IgD-negative memory B cell (primary cell): ENCODE measurements around the gene DCAF4. TPM values are rescaled to one million over a fixed set of nuclear protein-coding genes. Genes with fewer than 3 reads are reported as not detected.

Experiments used
- H3K27ac Mint-ChIP-seq, 3 donors: one replicate each; pipeline ENCODE4 v1.8.0; 2020 to 2022; ENCODE audit warnings: mild to moderate bottlenecking in 3 of 3, mixed read lengths in 3 of 3, moderate library complexity in 1 of 3
- H3K27me3 Mint-ChIP-seq: one replicate; pipeline ENCODE4 v1.8.0; 2021; ENCODE audit warnings: mixed read lengths
- H3K36me3 Mint-ChIP-seq: one replicate; pipeline ENCODE4 v1.8.0; 2020; ENCODE audit warnings: mild to moderate bottlenecking, mixed read lengths
- H3K4me1 Mint-ChIP-seq, 3 donors: one replicate each; pipeline ENCODE4 v1.8.0; 2020 to 2022; ENCODE audit warnings: mixed read lengths in 3 of 3, mild to moderate bottlenecking in 1 of 3
- H3K4me3 Mint-ChIP-seq, 4 donors: one replicate each; pipeline ENCODE4 v1.8.0; 2020 to 2022; ENCODE audit warnings: mild to moderate bottlenecking in 4 of 4, mixed read lengths in 4 of 4, moderate library complexity in 3 of 4
- H3K9me3 Mint-ChIP-seq, 3 donors: one replicate each; pipeline ENCODE4 v1.8.0; 2020 to 2021; ENCODE audit warnings: mixed read lengths in 3 of 3, mild to moderate bottlenecking in 1 of 3
- polyA plus RNA-seq: library from polyadenylated mRNA; unstranded; fragments of 300-500 nt; fragmentation: Illumina TruSeq; gene quantifications from one replicate; pipeline ENCODE4 v1.2.3, GENCODE V29; 2021

DCAF4 gene
- polyA plus RNA-seq, 1 donor from 2014 or later, result 21.0 TPM

GRCh38 chr14:72906316-72906715 is 19.9 kb upstream of the DCAF4 start:
- peaks cover 1% of the 10 kb centered on the region for H3K36me3 Mint-ChIP-seq
- no peaks in the 10 kb centered on the region for H3K9me3 Mint-ChIP-seq
- H3K27ac Mint-ChIP-seq, result no peak overlapping the region
- no peaks in the 10 kb centered on the region for H3K27me3 Mint-ChIP-seq
- peaks cover 6 to 17% (median 13%) of the 10 kb centered on the region in 3 donors for H3K4me1 Mint-ChIP-seq
- no peak overlapping the region for H3K4me3 Mint-ChIP-seq

DNA sequence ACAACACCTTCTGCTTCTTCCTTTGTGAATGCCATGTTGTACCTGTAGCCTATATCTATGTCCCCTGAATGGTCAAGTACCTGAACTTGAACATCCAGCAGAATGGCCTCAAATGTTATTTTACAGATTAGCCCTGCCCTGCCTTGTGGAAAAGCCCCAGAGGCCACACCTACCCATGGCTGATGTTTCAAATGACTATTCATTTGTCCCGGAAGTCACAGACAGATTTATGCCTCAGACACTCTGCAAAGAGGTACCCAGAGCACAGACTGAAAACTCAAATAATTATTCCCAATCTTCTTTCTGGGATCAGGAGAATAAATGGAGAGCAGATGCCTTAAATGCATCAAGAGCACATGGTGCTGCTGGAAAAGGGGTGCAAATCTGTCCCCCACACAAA is 19.4 kb upstream of the DCAF4 start:
- Mint-ChIP-seq H3K27me3 (no peaks in the 10 kb centered on the region), H3K27ac (no peak overlapping the region), H3K4me1 (peaks cover 6 to 17% (median 13%) of the 10 kb centered on the region in 3 donors), H3K9me3 (no peaks in the 10 kb centered on the region), H3K4me3 (no peak overlapping the region), H3K36me3 (peaks cover 1% of the 10 kb centered on the region)

DNA sequence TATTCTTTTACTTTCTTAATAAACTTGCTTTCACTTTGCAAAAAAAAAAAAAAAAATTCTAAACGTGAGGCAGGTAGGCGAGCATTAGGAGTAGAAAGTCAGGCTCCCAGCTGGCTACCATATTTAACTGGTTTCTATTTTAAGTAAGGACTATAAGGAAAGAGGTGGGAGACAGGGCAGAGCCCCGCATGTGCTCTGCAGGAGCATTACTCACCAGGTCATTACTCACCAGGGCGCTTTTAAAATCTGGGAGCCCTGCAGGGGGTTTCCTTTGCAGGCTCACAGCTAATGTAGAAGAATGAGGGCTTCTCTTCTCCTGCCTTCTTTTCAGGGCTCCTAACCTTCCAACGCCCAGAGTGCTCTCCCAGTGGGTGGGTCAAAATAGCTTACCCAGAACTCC is 18.4 kb upstream of the DCAF4 start:
- Mint-ChIP-seq H3K4me3 (no peak overlapping the region), H3K27ac (no peak overlapping the region), H3K27me3 (no peaks in the 10 kb centered on the region)

GRCh38 chr14:72909163-72909562 is 17.1 kb upstream of the DCAF4 start:
- Mint-ChIP-seq H3K4me3 (no peak overlapping the region), H3K27ac (no peak overlapping the region), H3K27me3 (no peaks in the 10 kb centered on the region), H3K36me3 (peaks cover 4% of the 10 kb centered on the region), H3K9me3 (no peaks in the 10 kb centered on the region), H3K4me1 (peaks cover 6 to 17% (median 13%) of the 10 kb centered on the region in 3 donors)

More for the DNA sequence above, 18.4 kb upstream of the DCAF4 start:
- no peaks in the 10 kb centered on the region for H3K9me3 Mint-ChIP-seq
- peaks cover 6 to 17% (median 13%) of the 10 kb centered on the region in 3 donors for H3K4me1 Mint-ChIP-seq
- peaks cover 1% of the 10 kb centered on the region for H3K36me3 Mint-ChIP-seq

DNA sequence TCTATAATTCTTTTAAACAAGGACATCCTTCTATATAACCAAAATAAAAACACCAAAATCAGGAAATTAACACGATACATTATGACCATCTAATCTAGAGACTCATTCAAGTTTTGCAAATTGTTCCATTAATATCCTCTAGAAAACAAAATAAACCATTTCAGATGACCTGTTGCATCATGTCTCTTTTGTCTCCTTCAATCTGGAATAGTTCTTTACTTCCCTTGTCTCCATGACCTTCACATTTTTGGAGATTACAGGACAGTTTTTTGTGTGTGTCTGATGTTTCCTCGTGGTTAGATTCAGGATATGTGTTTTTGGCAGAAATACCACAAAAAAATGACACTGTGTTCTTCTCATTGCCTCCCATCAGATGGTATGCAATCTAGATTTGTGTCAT is 12.5 kb upstream of the DCAF4 start:
- Mint-ChIP-seq H3K27me3 (no peaks in the 10 kb centered on the region), H3K4me1 (peaks cover 0 to 1% (median 0%) of the 10 kb centered on the region in 3 donors), H3K4me3 (no peak overlapping the region), H3K9me3 (no peaks in the 10 kb centered on the region), H3K27ac (no peak overlapping the region), H3K36me3 (peaks cover 3% of the 10 kb centered on the region)

DNA sequence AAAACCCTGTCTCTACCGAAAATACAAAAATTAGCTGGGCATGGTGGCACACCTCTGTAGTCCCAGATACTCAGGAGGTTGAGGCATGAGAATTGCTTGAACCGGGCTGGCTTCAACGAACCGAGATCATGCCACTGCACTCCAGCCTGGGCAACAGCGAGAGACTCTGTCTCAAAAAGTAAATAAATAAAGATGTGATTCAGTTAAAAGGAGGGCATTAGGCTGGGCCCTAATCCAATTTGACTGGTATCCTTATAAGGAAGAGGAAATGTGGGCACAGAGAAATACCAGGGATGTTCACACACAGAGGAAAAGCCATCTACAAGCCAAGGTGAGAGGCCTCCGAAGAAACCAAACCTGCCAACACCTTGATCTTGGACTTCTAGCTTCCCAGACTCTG is 10.1 kb upstream of the DCAF4 start:
- no peaks in the 10 kb centered on the region for H3K9me3 Mint-ChIP-seq

GRCh38 chr14:72917094-72917802 is 9.0 kb upstream of the DCAF4 start:
- Mint-ChIP-seq H3K36me3 (peaks cover 3% of the 10 kb centered on the region), H3K27ac (no peak overlapping the region), H3K4me3 (no peak overlapping the region), H3K9me3 (no peaks in the 10 kb centered on the region), H3K27me3 (peaks cover 4% of the 10 kb centered on the region), H3K4me1 (peaks cover 0 to 1% (median 0%) of the 10 kb centered on the region in 3 donors)

More for the DNA sequence above, 10.1 kb upstream of the DCAF4 start:
- Mint-ChIP-seq H3K27me3 (peaks cover 4% of the 10 kb centered on the region), H3K4me3 (no peak overlapping the region), H3K27ac (no peak overlapping the region), H3K36me3 (peaks cover 3% of the 10 kb centered on the region), H3K4me1 (peaks cover 0 to 1% (median 0%) of the 10 kb centered on the region in 3 donors)

DNA sequence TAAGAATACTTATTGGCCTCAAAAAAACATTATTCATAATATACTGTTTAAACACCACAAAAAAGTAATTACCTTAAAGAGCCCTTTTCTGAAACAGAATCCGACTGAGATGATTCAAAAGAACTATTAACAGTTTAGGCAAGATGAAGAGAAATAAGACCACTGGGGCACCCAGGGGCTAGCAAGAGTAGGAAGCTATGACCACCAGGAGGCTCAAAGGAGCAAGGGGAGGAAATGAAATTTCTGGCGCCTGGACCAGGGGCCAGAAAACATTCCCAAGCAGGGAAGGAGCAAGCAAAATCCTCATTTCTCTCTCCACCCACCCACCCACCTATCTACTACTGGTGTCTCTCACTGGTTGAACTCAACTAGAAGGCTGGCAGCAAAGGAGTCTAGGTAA is 6.3 kb upstream of the DCAF4 start:
- Mint-ChIP-seq H3K27me3 (peaks cover 4% of the 10 kb centered on the region), H3K27ac (no peak overlapping the region)

GRCh38 chr14:72921396-72921795 is 4.9 kb upstream of the DCAF4 start:
- no peaks in the 10 kb centered on the region for H3K36me3 Mint-ChIP-seq
- no peak overlapping the region for H3K27ac Mint-ChIP-seq
- H3K4me1 Mint-ChIP-seq, result peaks cover 3 to 4% (median 3%) of the 10 kb centered on the region in 3 donors
- peaks cover 8% of the 10 kb centered on the region for H3K27me3 Mint-ChIP-seq
- no peak overlapping the region for H3K4me3 Mint-ChIP-seq
- no peaks in the 10 kb centered on the region for H3K9me3 Mint-ChIP-seq

More for the DNA sequence above, 6.3 kb upstream of the DCAF4 start:
- H3K4me3 Mint-ChIP-seq, result no peak overlapping the region
- H3K4me1 Mint-ChIP-seq, result peaks cover 0 to 3% (median 0%) of the 10 kb centered on the region in 3 donors
- no peaks in the 10 kb centered on the region for H3K9me3 Mint-ChIP-seq
- H3K36me3 Mint-ChIP-seq, result no peaks in the 10 kb centered on the region

DNA sequence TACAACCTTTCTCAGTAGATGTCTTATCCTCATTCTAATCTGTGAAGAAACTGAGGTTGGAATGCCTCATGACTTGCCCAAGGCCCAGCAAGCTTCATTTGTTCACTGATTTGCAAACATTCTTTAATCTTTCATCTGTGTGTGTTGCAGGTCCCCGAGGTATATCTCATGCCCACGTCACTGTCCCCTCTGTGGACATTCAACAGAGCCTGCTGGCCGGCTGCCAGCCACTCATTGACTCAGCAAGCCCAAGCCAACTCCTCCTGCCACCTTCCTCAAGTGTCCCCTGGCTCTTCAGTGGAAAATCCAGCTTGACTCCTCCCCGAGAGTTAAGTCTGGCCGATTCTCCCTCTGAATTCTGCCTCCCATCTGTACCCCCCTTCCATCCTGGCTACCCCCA is 1.9 kb upstream of the DCAF4 start:
- peaks cover 8% of the 10 kb centered on the region for H3K27me3 Mint-ChIP-seq
- H3K27ac Mint-ChIP-seq, result peak overlapping the region in 1 of 3 donors; percentile 25
- H3K4me1 Mint-ChIP-seq, result peaks cover 6 to 10% (median 8%) of the 10 kb centered on the region in 3 donors
- H3K4me3 Mint-ChIP-seq, result peak overlapping the region in 1 of 4 donors; percentile 39
- H3K9me3 Mint-ChIP-seq, result no peaks in the 10 kb centered on the region
- no peaks in the 10 kb centered on the region for H3K36me3 Mint-ChIP-seq

DNA sequence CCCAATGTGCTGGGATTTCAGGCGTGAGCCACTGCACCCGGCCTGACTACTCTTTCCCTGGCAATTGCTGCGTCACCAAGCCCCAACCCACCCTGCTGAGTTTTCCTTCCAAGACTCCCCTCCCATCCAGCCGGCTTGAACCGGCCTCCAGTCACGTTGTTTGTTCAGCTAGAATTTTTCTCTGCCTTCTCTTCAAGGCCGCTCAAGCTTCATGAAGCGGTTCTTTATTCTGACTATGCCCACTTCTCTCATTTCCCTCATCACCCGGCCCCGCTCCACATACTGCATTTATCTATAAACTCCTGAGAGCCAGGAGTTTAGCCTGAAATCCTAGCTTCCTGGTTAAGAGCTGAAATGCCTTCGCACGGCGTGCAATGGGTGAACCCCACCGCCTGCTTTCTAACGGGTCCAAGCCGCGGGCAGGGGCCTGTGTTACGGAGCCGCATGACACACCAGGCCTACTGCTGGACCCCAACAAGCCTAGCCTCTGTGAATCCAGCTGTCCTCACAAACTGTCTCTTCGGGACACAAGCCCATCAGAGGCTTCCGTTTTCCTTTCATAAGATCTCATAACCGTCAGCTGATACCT is 999 bp upstream of the DCAF4 start:
- H3K9me3 Mint-ChIP-seq, result no peaks in the 10 kb centered on the region
- no peaks in the 10 kb centered on the region for H3K36me3 Mint-ChIP-seq
- peak overlapping the region in 2 of 3 donors; percentile 93 to 94 for H3K27ac Mint-ChIP-seq
- H3K27me3 Mint-ChIP-seq, result peaks cover 4% of the 10 kb centered on the region
- H3K4me3 Mint-ChIP-seq, result peak overlapping the region; percentile 92 to 99 (median 94)
- H3K4me1 Mint-ChIP-seq, result peaks cover 6 to 10% (median 8%) of the 10 kb centered on the region in 3 donors

DNA sequence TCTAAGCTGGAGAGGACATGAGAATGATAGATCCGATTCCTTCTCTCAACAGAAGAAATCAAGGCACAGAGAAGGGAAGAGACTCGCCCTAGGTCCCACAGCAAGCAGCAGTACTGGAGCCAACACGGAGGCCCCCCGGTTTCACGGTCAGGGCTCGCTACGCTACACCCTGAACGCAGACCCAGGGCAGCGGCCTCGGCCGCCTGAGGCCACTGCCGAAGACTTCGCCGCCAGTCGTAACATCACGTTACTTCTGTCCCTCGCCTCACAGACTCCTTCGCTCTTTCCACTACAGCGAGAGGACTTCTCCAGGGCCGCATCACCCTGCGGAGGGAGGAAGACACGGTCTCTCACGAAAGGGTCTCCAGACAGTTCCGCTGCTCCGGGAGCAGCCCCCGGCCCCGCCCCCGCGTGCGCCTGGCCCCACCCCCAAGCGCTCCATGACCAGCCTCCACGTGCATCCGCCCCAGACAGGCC is 411 bp upstream of the DCAF4 start:
- peak overlapping the region; percentile 92 to 99 (median 94) for H3K4me3 Mint-ChIP-seq
- peaks cover 8 to 10% (median 9%) of the 10 kb centered on the region in 3 donors for H3K4me1 Mint-ChIP-seq
- no peaks in the 10 kb centered on the region for H3K9me3 Mint-ChIP-seq
- H3K27ac Mint-ChIP-seq, result peak overlapping the region; percentile 92 to 97 (median 94)
- peaks cover 4% of the 10 kb centered on the region for H3K27me3 Mint-ChIP-seq
- H3K36me3 Mint-ChIP-seq, result peaks cover 2% of the 10 kb centered on the region

DNA sequence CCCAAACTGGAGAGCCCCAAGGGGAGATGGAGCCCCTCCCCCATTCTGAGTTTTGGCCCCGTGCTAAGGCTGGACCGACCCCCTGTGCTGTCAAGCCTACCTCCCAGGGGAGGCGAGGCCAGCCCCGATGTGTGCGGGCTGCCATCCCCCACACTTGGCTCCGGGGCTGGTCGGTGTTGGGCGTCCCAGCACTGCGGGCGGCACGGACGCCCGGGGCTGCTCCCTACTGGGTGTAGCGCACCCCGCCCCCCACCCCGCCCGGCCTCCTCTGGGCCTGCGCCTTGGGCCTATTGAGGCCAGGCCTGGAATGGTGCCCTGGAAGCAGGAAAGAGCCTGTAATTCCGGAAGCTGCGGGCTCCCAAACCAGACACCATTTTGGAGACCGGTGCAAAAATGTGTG is 2.6 kb downstream of the DCAF4 start:
- Mint-ChIP-seq H3K36me3 (peaks cover 2% of the 10 kb centered on the region), H3K4me1 (peaks cover 11 to 20% (median 18%) of the 10 kb centered on the region in 3 donors), H3K9me3 (no peaks in the 10 kb centered on the region), H3K4me3 (no peak overlapping the region), H3K27me3 (peaks cover 4% of the 10 kb centered on the region), H3K27ac (no peak overlapping the region)

- H3K9me3 Mint-ChIP-seq, result no peaks in the 10 kb centered on the region
- H3K27ac Mint-ChIP-seq, result peak overlapping the region in 1 of 3 donors; percentile 12
- H3K4me1 Mint-ChIP-seq, result peaks cover 9 to 20% (median 18%) of the 10 kb centered on the region in 3 donors
- H3K4me3 Mint-ChIP-seq, result peak overlapping the region in 1 of 4 donors; percentile 51
- peaks cover 4% of the 10 kb centered on the region for H3K27me3 Mint-ChIP-seq
- peaks cover 2% of the 10 kb centered on the region for H3K36me3 Mint-ChIP-seq
Measured at GRCh38 chr14:72929316-72930080, 3.2 kb downstream of the DCAF4 start.

DNA sequence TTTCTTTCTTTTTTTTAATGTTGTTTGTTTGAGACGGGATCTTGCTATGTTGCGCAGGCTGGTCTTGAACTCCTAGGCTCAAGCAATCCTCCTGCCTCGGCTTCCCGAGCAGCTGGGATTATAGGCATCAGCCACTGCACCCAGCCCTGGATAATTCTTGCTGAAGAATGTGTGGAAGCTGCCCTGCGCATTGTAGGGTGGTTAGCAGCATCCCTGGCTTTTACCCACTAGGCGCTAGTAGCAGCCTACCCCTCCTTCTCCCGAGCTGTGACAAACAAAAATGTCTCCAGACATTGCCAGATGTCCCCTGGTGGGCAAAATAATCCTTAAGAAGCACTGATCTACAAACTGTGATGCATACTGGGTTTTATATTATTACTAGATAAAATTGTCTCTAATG is 6.6 kb downstream of the DCAF4 start:
- H3K36me3 Mint-ChIP-seq, result peaks cover 5% of the 10 kb centered on the region
- H3K9me3 Mint-ChIP-seq, result no peaks in the 10 kb centered on the region
- no peaks in the 10 kb centered on the region for H3K27me3 Mint-ChIP-seq
- H3K27ac Mint-ChIP-seq, result no peak overlapping the region
- H3K4me1 Mint-ChIP-seq, result peaks cover 8 to 26% (median 21%) of the 10 kb centered on the region in 3 donors
- H3K4me3 Mint-ChIP-seq, result no peak overlapping the region
